ENCODE measurements around the gene TDRD6.

DNA sequence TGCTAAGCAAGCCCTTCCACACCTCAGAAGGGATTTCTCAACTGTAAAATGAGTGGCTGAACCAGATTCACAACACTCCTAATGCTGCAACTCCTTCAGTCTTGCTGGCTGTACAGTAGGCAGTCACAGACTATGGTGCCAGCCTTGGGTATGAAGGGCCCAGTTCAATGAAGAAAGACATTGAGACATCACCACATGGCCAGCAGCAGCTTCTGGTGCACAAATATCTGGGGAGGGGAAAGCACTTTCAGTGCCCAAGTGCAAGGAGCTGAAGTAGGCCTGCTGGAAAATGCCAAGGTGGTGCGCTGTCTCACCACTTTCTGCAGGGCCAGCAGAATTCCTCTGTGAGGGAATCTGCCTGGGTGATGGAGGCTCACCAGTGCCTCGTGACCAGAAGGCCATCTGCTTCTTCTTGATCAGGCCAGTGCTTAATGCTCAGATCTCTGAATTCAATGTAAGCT lies 45.7 kb downstream of the TDRD6 start:
- no peak for TF ChIP-seq POLR2A (IDR thresholded peaks at IDR 0.05)
- TF ChIP-seq, protein P1, sequence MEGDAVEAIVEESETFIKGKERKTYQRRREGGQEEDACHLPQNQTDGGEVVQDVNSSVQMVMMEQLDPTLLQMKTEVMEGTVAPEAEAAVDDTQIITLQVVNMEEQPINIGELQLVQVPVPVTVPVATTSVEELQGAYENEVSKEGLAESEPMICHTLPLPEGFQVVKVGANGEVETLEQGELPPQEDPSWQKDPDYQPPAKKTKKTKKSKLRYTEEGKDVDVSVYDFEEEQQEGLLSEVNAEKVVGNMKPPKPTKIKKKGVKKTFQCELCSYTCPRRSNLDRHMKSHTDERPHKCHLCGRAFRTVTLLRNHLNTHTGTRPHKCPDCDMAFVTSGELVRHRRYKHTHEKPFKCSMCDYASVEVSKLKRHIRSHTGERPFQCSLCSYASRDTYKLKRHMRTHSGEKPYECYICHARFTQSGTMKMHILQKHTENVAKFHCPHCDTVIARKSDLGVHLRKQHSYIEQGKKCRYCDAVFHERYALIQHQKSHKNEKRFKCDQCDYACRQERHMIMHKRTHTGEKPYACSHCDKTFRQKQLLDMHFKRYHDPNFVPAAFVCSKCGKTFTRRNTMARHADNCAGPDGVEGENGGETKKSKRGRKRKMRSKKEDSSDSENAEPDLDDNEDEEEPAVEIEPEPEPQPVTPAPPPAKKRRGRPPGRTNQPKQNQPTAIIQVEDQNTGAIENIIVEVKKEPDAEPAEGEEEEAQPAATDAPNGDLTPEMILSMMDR (IDR thresholded peaks at IDR 0.05): no peak

Measured in breast epithelium (tissue), 3 donors.